Ascending aorta (tissue), 2 donors: ENCODE measurements around the gene CENPS. TPM values are rescaled to one million over a fixed set of nuclear protein-coding genes. Genes with fewer than 3 reads are reported as not detected.

Experiments used
- DNase-seq, 2 donors: peaks; one replicate each; pipeline ENCODE4 v3.0.0-alpha.2; 2019; ENCODE audit warnings: low spot score in 2 of 2
- H3K27ac ChIP-seq, 2 donors: fragments of 200-600 bp; sonication (generic); one replicate each; pipeline ENCODE4 v1.5.1; 2016 to 2017; ENCODE audit warnings: mild to moderate bottlenecking in 1 of 2
- H3K27me3 ChIP-seq: fragments of 200-600 bp; sonication (generic); one replicate; pipeline ENCODE4 v1.5.1; 2017
- H3K36me3 ChIP-seq, 2 donors: fragments of 200-600 bp; sonication (generic); one replicate each; pipeline ENCODE4 v1.5.1; 2016
- H3K4me1 ChIP-seq, 2 donors: fragments of 200-600 bp; sonication (generic); one replicate each; pipeline ENCODE4 v1.5.1; 2016 to 2017; ENCODE audit warnings: mild to moderate bottlenecking in 1 of 2
- H3K4me3 ChIP-seq, 2 donors: fragments of 200-600 bp; sonication (generic); one replicate each; pipeline ENCODE4 v1.5.1; 2016 to 2017; ENCODE audit warnings: mild to moderate bottlenecking in 1 of 2
- H3K9me3 ChIP-seq, 2 donors: fragments of 200-600 bp; sonication (generic); one replicate each; pipeline ENCODE4 v1.5.1; 2016
- CTCF ChIP-seq, 3 experiments: fragments of 200-600 bp in 2 of 3; fragments of 450-650 bp in 1 of 3; sonication (generic) in 2 of 3; IDR thresholded peaks; one replicate each; pipeline ENCODE4 v1.5.1; 2016 to 2019; ENCODE audit warnings: antibody characterized with exemption in 3 of 3, mild to moderate bottlenecking in 1 of 3, moderate library complexity in 1 of 3
- intact Hi-C: fragments of 100-400 bp; cut with DNase I; formaldehyde crosslinking; loops from one replicate; pipeline ENCODE4 v1.15.1; 2023
- total RNA-seq: library from RNA; depleted of rRNA; stranded (reverse); fragments of >200 nt; gene quantifications from one replicate; pipeline ENCODE4 v1.1.0, GENCODE V29; 2016

Gene CENPS
- total RNA-seq, 1 donor from 2014 or later, result not detected

GRCh38 chr1:10438677-10439163, 8.5 kb downstream of the CENPS start:
- TF ChIP-seq CTCF (IDR thresholded peaks at IDR 0.05), result no peak

GRCh38 chr1:10440305-10440704, 10.1 kb downstream of the CENPS start:
- no peaks in the 10 kb centered on the region for H3K27me3 ChIP-seq
- TF ChIP-seq CTCF (IDR thresholded peaks at IDR 0.05), result no peak
- H3K9me3 ChIP-seq, result no peaks in the 10 kb centered on the region
- no peak for DNase-seq
- H3K4me3 ChIP-seq, result no peak overlapping the region
- H3K36me3 ChIP-seq, result no peaks in the 10 kb centered on the region
- intact Hi-C loops, result no loop called here
- no peaks in the 10 kb centered on the region for H3K4me1 ChIP-seq
- H3K27ac ChIP-seq, result no peak overlapping the region

More at GRCh38 chr1:10438677-10439163, 8.5 kb downstream of the CENPS start:
- Histone ChIP-seq H3K36me3 (no peaks in the 10 kb centered on the region), H3K4me1 (no peaks in the 10 kb centered on the region), H3K9me3 (no peaks in the 10 kb centered on the region), H3K27me3 (no peaks in the 10 kb centered on the region), H3K4me3 (no peak overlapping the region), H3K27ac (no peak overlapping the region)
- DNase-seq, result no peak
- intact Hi-C loops, result no loop called here

- H3K27me3 ChIP-seq, result no peaks in the 10 kb centered on the region
- H3K4me1 ChIP-seq, result no peaks in the 10 kb centered on the region
- DNase-seq, result no peak
- H3K4me3 ChIP-seq, result no peak overlapping the region
- intact Hi-C loops, result no loop called here
- TF ChIP-seq CTCF (IDR thresholded peaks at IDR 0.05), result no peak
- H3K9me3 ChIP-seq, result no peaks in the 10 kb centered on the region
- no peak overlapping the region for H3K27ac ChIP-seq
- H3K36me3 ChIP-seq, result no peaks in the 10 kb centered on the region
These were observed 10.6 kb downstream of the CENPS start for GRCh38 chr1:10440794-10441193.

- Histone ChIP-seq H3K9me3 (no peaks in the 10 kb centered on the region), H3K4me3 (no peak overlapping the region), H3K27ac (no peak overlapping the region), H3K4me1 (no peaks in the 10 kb centered on the region), H3K27me3 (no peaks in the 10 kb centered on the region), H3K36me3 (no peaks in the 10 kb centered on the region)
- no peak for TF ChIP-seq CTCF (IDR thresholded peaks at IDR 0.05)
- DNase-seq, result no peak
- intact Hi-C loops, result loop anchor here (2.0 kb wide), 1 partner anchor 55 kb away; no protein-coding TSS in a partner anchor
These were observed 14.0 kb downstream of the CENPS start for GRCh38 chr1:10444248-10444647.

GRCh38 chr1:10444795-10445397, 14.7 kb downstream of the CENPS start:
- Histone ChIP-seq H3K4me1 (no peaks in the 10 kb centered on the region), H3K4me3 (no peak overlapping the region), H3K36me3 (no peaks in the 10 kb centered on the region), H3K27me3 (no peaks in the 10 kb centered on the region), H3K9me3 (no peaks in the 10 kb centered on the region), H3K27ac (no peak overlapping the region)
- TF ChIP-seq CTCF (IDR thresholded peaks at IDR 0.05), result no peak
- no peak for DNase-seq
- intact Hi-C loops, result loop anchor here (2.0 kb wide), 1 partner anchor 54 kb away; no protein-coding TSS in a partner anchor
